GM23338 (cell line): Measurements from ENCODE around the gene GNAT3. TPM values are rescaled to one million over a fixed set of nuclear protein-coding genes. Genes with fewer than 3 reads are reported as not detected.

ENCODE experiments used
- CREB1 ChIP-seq: fragments of 250-450 bp; sonication (Bioruptor Pico); IDR thresholded peaks from 2 replicates; pipeline ENCODE4 v1.5.0; 2020; ENCODE audit warnings: low read depth, mild to moderate bottlenecking, moderate library complexity
- CTCF ChIP-seq, 2 experiments: fragments of 200-600 bp in 1 of 2; sonication (generic) in 1 of 2; conservative IDR thresholded peaks; 2 replicates each; pipeline versions ENCODE4 v1.5.1 to v1.6.1; 2016 to 2017; ENCODE audit warnings: antibody characterized with exemption in 2 of 2, low read depth in 2 of 2, mild to moderate bottlenecking in 2 of 2, moderate library complexity in 1 of 2
- NANOG ChIP-seq: IDR thresholded peaks from 2 replicates; pipeline ENCODE4 v1.6.1; 2016; ENCODE audit warnings: antibody characterized with exemption, borderline replicate concordance
- STAT1 ChIP-seq: IDR thresholded peaks from one replicate; pipeline ENCODE4 v1.6.1; 2016; ENCODE audit warnings: antibody characterized with exemption; ENCODE audit not compliant: unreplicated experiment
- ZNF114 ChIP-seq: fragments of 250-450 bp; sonication (Bioruptor Pico); IDR thresholded peaks from 2 replicates; pipeline ENCODE4 v1.5.0; 2020; ENCODE audit warnings: mild to moderate bottlenecking, moderate library complexity
- ZNF462 ChIP-seq: fragments of 250-450 bp; sonication (Bioruptor Pico); IDR thresholded peaks from 2 replicates; pipeline ENCODE4 v1.5.0; 2020; ENCODE audit warnings: mild to moderate bottlenecking, moderate library complexity
- polyA plus RNA-seq: library from polyadenylated mRNA; unstranded; fragments of >200 nt; fragmentation: Nextera tagmentation; extraction: Ambion mirVana; gene quantifications from 2 replicates; pipeline ENCODE4 v1.2.1, GENCODE V29; 2016
- total RNA-seq: library from RNA; depleted of rRNA; stranded (reverse); fragments of >200 nt; shearing (Covaris generic); gene quantifications from 2 replicates; pipeline ENCODE4 v1.2.3, GENCODE V29; 2014
- TF ChIP-seq, protein P1 (sequence below): IDR thresholded peaks from 2 replicates; pipeline ENCODE4 v1.6.1; 2016; ENCODE audit warnings: antibody characterized with exemption
- TF ChIP-seq, protein P2 (sequence below): IDR thresholded peaks from one replicate; pipeline ENCODE4 v1.6.1; 2018; ENCODE audit warnings: antibody characterized with exemption; ENCODE audit not compliant: unreplicated experiment

GNAT3 gene
- total and polyA plus RNA-seq, 2 experiments from 2014 or later = not detected

- no peak for TF ChIP-seq ZNF462 (CRISPR knock-in tag)
- no peak for TF ChIP-seq ZNF114
- TF ChIP-seq CTCF (conservative IDR thresholded peaks at IDR 0.05; ENCODE audit: low read depth in 2 of 2) = no peak
- TF ChIP-seq NANOG = no peak
- TF ChIP-seq STAT1 = no peak
- TF ChIP-seq CREB1 (CRISPR knock-in tag) = no peak
- TF ChIP-seq, protein P1, sequence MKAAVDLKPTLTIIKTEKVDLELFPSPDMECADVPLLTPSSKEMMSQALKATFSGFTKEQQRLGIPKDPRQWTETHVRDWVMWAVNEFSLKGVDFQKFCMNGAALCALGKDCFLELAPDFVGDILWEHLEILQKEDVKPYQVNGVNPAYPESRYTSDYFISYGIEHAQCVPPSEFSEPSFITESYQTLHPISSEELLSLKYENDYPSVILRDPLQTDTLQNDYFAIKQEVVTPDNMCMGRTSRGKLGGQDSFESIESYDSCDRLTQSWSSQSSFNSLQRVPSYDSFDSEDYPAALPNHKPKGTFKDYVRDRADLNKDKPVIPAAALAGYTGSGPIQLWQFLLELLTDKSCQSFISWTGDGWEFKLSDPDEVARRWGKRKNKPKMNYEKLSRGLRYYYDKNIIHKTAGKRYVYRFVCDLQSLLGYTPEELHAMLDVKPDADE = no peak
- TF ChIP-seq, protein P2, sequence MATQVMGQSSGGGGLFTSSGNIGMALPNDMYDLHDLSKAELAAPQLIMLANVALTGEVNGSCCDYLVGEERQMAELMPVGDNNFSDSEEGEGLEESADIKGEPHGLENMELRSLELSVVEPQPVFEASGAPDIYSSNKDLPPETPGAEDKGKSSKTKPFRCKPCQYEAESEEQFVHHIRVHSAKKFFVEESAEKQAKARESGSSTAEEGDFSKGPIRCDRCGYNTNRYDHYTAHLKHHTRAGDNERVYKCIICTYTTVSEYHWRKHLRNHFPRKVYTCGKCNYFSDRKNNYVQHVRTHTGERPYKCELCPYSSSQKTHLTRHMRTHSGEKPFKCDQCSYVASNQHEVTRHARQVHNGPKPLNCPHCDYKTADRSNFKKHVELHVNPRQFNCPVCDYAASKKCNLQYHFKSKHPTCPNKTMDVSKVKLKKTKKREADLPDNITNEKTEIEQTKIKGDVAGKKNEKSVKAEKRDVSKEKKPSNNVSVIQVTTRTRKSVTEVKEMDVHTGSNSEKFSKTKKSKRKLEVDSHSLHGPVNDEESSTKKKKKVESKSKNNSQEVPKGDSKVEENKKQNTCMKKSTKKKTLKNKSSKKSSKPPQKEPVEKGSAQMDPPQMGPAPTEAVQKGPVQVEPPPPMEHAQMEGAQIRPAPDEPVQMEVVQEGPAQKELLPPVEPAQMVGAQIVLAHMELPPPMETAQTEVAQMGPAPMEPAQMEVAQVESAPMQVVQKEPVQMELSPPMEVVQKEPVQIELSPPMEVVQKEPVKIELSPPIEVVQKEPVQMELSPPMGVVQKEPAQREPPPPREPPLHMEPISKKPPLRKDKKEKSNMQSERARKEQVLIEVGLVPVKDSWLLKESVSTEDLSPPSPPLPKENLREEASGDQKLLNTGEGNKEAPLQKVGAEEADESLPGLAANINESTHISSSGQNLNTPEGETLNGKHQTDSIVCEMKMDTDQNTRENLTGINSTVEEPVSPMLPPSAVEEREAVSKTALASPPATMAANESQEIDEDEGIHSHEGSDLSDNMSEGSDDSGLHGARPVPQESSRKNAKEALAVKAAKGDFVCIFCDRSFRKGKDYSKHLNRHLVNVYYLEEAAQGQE = no peak
Measured at GRCh38 chr7:80466636-80467035, 45.2 kb downstream of the GNAT3 start (continued).
